ENCODE results near the gene TLK1. TPM values are rescaled to one million over a fixed set of nuclear protein-coding genes. Genes with fewer than 3 reads are reported as not detected.

The TLK1 gene
- total and polyA plus RNA-seq, 4 donors: 7.7 to 19.6 (median 15.6) TPM

- Histone ChIP-seq H3K36me3 (ENCODE audit: control insufficient read depth in 4 of 4, insufficient read depth in 3 of 4, low read depth in 1 of 4, low read length in 3 of 4) (no peaks in the 10 kb centered on the region), H3K27ac (ENCODE audit: low read depth in 1 of 2, low read length in 2 of 2) (no peak overlapping the region), H3K9me3 (ENCODE audit: control insufficient read depth in 4 of 4, low read length in 3 of 4) (no peaks in the 10 kb centered on the region), H3K4me1 (ENCODE audit: control insufficient read depth in 4 of 4, insufficient read depth in 4 of 4, low read length in 3 of 4) (no peaks in the 10 kb centered on the region), H3K4me3 (ENCODE audit: low read depth in 1 of 3, low read length in 3 of 3) (no peak overlapping the region), H3K9ac (ENCODE audit: low read depth in 1 of 2, low read length in 2 of 2) (no peak overlapping the region), H3K27me3 (ENCODE audit: control insufficient read depth in 4 of 4, insufficient read depth in 4 of 4, low read length in 3 of 4) (no peaks in the 10 kb centered on the region)
- no peak for DNase-seq (ENCODE audit: low spot score)
- TF ChIP-seq YY1 (IDR thresholded peaks at IDR 0.05): no peak
- no peak for TF ChIP-seq RXRA (IDR thresholded peaks at IDR 0.05)
- TF ChIP-seq REST (IDR thresholded peaks at IDR 0.05): no peak
- TF ChIP-seq HNF4G (IDR thresholded peaks at IDR 0.05): no peak
- no peak for TF ChIP-seq FOXA2 (IDR thresholded peaks at IDR 0.05)
- TF ChIP-seq SP1 (IDR thresholded peaks at IDR 0.05): no peak
Measured at GRCh38 chr2:171178993-171179392, 18.3 kb upstream of the TLK1 start.

GRCh38 chr2:171176516-171176915, 15.8 kb upstream of the TLK1 start:
- H3K27me3 ChIP-seq (ENCODE audit: control insufficient read depth in 4 of 4, insufficient read depth in 4 of 4, low read length in 3 of 4): no peaks in the 10 kb centered on the region
- no peak overlapping the region for H3K9ac ChIP-seq (ENCODE audit: low read depth in 1 of 2, low read length in 2 of 2)
- WGBS: 97% methylated on average over 5 of the region's 5 CpGs

More at GRCh38 chr2:171176516-171176915, 15.8 kb upstream of the TLK1 start:
- no peaks in the 10 kb centered on the region for H3K4me1 ChIP-seq (ENCODE audit: control insufficient read depth in 4 of 4, insufficient read depth in 4 of 4, low read length in 3 of 4)
- no peak overlapping the region for H3K27ac ChIP-seq (ENCODE audit: low read depth in 1 of 2, low read length in 2 of 2)
- no peak for TF ChIP-seq CTCF (IDR thresholded peaks at IDR 0.05; ENCODE audit: low read depth, low read length, missing input control)
- no peak for TF ChIP-seq FOXA2 (IDR thresholded peaks at IDR 0.05)
- no peak for TF ChIP-seq NR2F2 (IDR thresholded peaks at IDR 0.05)
- no peak for TF ChIP-seq RAD21 (IDR thresholded peaks at IDR 0.05)
- no peak for TF ChIP-seq ZBTB33 (IDR thresholded peaks at IDR 0.05)
- no peak for TF ChIP-seq GABPA (IDR thresholded peaks at IDR 0.05 in 1 of 2, conservative IDR thresholded peaks at IDR 0.05 in 1 of 2)
- no peak for TF ChIP-seq TAF1 (conservative IDR thresholded peaks at IDR 0.05)
- no peak for TF ChIP-seq JUND (IDR thresholded peaks at IDR 0.05)
- TF ChIP-seq FOXA1 (IDR thresholded peaks at IDR 0.05): no peak
- TF ChIP-seq YY1 (IDR thresholded peaks at IDR 0.05): no peak
- no peak for TF ChIP-seq RXRA (IDR thresholded peaks at IDR 0.05)
- TF ChIP-seq ATF3 (IDR thresholded peaks at IDR 0.05): no peak
- TF ChIP-seq HNF4A (conservative IDR thresholded peaks at IDR 0.05): no peak
- TF ChIP-seq MAX (IDR thresholded peaks at IDR 0.05): no peak
- TF ChIP-seq REST (IDR thresholded peaks at IDR 0.05): no peak
- no peak for TF ChIP-seq SP1 (IDR thresholded peaks at IDR 0.05)
- no peak for TF ChIP-seq HNF4G (IDR thresholded peaks at IDR 0.05)
- no peak for TF ChIP-seq EGR1 (IDR thresholded peaks at IDR 0.05; ENCODE audit: low read depth in 2 of 2)
- no peak overlapping the region for H3K4me3 ChIP-seq (ENCODE audit: low read depth in 1 of 3, low read length in 3 of 3)
- no peaks in the 10 kb centered on the region for H3K9me3 ChIP-seq (ENCODE audit: control insufficient read depth in 4 of 4, low read length in 3 of 4)
- DNase-seq (ENCODE audit: low spot score): no peak
- H3K36me3 ChIP-seq (ENCODE audit: control insufficient read depth in 4 of 4, insufficient read depth in 3 of 4, low read depth in 1 of 4, low read length in 3 of 4): no peaks in the 10 kb centered on the region
